Measurements from ENCODE around the gene ZDHHC22.

ZDHHC22 gene

GRCh38 chr14:77109656-77110055 lies 31.9 kb downstream of the ZDHHC22 start:
- no peaks in the 10 kb centered on the region for H3K4me1 ChIP-seq (ENCODE audit: control insufficient read depth, insufficient read depth, low read length)
- H3K9me3 ChIP-seq (replicated peaks; ENCODE audit: low read length): no peaks in the 10 kb centered on the region
- H3K9ac ChIP-seq (ENCODE audit: low read depth, low read length): no peak overlapping the region
- no peaks in the 10 kb centered on the region for H3K27me3 ChIP-seq (ENCODE audit: control insufficient read depth, insufficient read depth, low read length)
- H3K4me2 ChIP-seq (ENCODE audit: low read length): no peak overlapping the region
- no peak overlapping the region for H3K4me3 ChIP-seq (ENCODE audit: low read length)
- H3K36me3 ChIP-seq (ENCODE audit: insufficient read depth, low read length): peaks cover 39% of the 10 kb centered on the region

- Histone ChIP-seq H3K9ac (ENCODE audit: low read depth, low read length) (no peak overlapping the region), H3K9me3 (replicated peaks; ENCODE audit: low read length) (no peaks in the 10 kb centered on the region), H3K4me1 (ENCODE audit: control insufficient read depth, insufficient read depth, low read length) (no peaks in the 10 kb centered on the region), H3K4me3 (ENCODE audit: low read length) (no peak overlapping the region), H3K27me3 (ENCODE audit: control insufficient read depth, insufficient read depth, low read length) (no peaks in the 10 kb centered on the region), H3K36me3 (ENCODE audit: insufficient read depth, low read length) (peaks cover 30% of the 10 kb centered on the region), H3K4me2 (ENCODE audit: low read length) (no peak overlapping the region)
These were observed 32.8 kb downstream of the ZDHHC22 start for GRCh38 chr14:77108753-77109152.

- Histone ChIP-seq H3K9ac (ENCODE audit: low read depth, low read length) (no peak overlapping the region), H3K4me3 (ENCODE audit: low read length) (no peak overlapping the region), H3K9me3 (replicated peaks; ENCODE audit: low read length) (no peaks in the 10 kb centered on the region), H3K27me3 (ENCODE audit: control insufficient read depth, insufficient read depth, low read length) (no peaks in the 10 kb centered on the region), H3K36me3 (ENCODE audit: insufficient read depth, low read length) (peaks cover 23% of the 10 kb centered on the region), H3K4me1 (ENCODE audit: control insufficient read depth, insufficient read depth, low read length) (no peaks in the 10 kb centered on the region), H3K4me2 (ENCODE audit: low read length) (no peak overlapping the region)
These were observed 34.4 kb downstream of the ZDHHC22 start for GRCh38 chr14:77107228-77107627.

GRCh38 chr14:77106666-77107065 lies 34.9 kb downstream of the ZDHHC22 start:
- no peak overlapping the region for H3K4me3 ChIP-seq (ENCODE audit: low read length)
- H3K4me1 ChIP-seq (ENCODE audit: control insufficient read depth, insufficient read depth, low read length): no peaks in the 10 kb centered on the region
- H3K4me2 ChIP-seq (ENCODE audit: low read length): no peak overlapping the region
- no peaks in the 10 kb centered on the region for H3K9me3 ChIP-seq (replicated peaks; ENCODE audit: low read length)
- H3K36me3 ChIP-seq (ENCODE audit: insufficient read depth, low read length): peaks cover 18% of the 10 kb centered on the region
- H3K27me3 ChIP-seq (ENCODE audit: control insufficient read depth, insufficient read depth, low read length): no peaks in the 10 kb centered on the region
- no peak overlapping the region for H3K9ac ChIP-seq (ENCODE audit: low read depth, low read length)

GRCh38 chr14:77105145-77105939 lies 36.2 kb downstream of the ZDHHC22 start:
- H3K36me3 ChIP-seq (ENCODE audit: insufficient read depth, low read length): peaks cover 12% of the 10 kb centered on the region
- H3K9me3 ChIP-seq (replicated peaks; ENCODE audit: low read length): no peaks in the 10 kb centered on the region
- no peak overlapping the region for H3K9ac ChIP-seq (ENCODE audit: low read depth, low read length)
- H3K4me2 ChIP-seq (ENCODE audit: low read length): no peak overlapping the region
- H3K4me3 ChIP-seq (ENCODE audit: low read length): no peak overlapping the region
- H3K4me1 ChIP-seq (ENCODE audit: control insufficient read depth, insufficient read depth, low read length): peaks cover 7% of the 10 kb centered on the region
- no peaks in the 10 kb centered on the region for H3K27me3 ChIP-seq (ENCODE audit: control insufficient read depth, insufficient read depth, low read length)

GRCh38 chr14:77104393-77104792 lies 37.2 kb downstream of the ZDHHC22 start:
- no peak overlapping the region for H3K4me3 ChIP-seq (ENCODE audit: low read length)
- H3K4me1 ChIP-seq (ENCODE audit: control insufficient read depth, insufficient read depth, low read length): peaks cover 12% of the 10 kb centered on the region
- no peaks in the 10 kb centered on the region for H3K9me3 ChIP-seq (replicated peaks; ENCODE audit: low read length)
- H3K9ac ChIP-seq (ENCODE audit: low read depth, low read length): no peak overlapping the region
- H3K27me3 ChIP-seq (ENCODE audit: control insufficient read depth, insufficient read depth, low read length): no peaks in the 10 kb centered on the region
- no peak overlapping the region for H3K4me2 ChIP-seq (ENCODE audit: low read length)
- peaks cover 7% of the 10 kb centered on the region for H3K36me3 ChIP-seq (ENCODE audit: insufficient read depth, low read length)

- Histone ChIP-seq H3K4me2 (ENCODE audit: low read length) (no peak overlapping the region), H3K27me3 (ENCODE audit: control insufficient read depth, insufficient read depth, low read length) (no peaks in the 10 kb centered on the region), H3K4me1 (ENCODE audit: control insufficient read depth, insufficient read depth, low read length) (peaks cover 16% of the 10 kb centered on the region), H3K9ac (ENCODE audit: low read depth, low read length) (no peak overlapping the region), H3K9me3 (replicated peaks; ENCODE audit: low read length) (no peaks in the 10 kb centered on the region), H3K4me3 (ENCODE audit: low read length) (no peak overlapping the region), H3K36me3 (ENCODE audit: insufficient read depth, low read length) (peaks cover 7% of the 10 kb centered on the region)
These were observed 37.6 kb downstream of the ZDHHC22 start for GRCh38 chr14:77103951-77104350.

- H3K9me3 ChIP-seq (replicated peaks; ENCODE audit: low read length): no peaks in the 10 kb centered on the region
- no peak overlapping the region for H3K4me3 ChIP-seq (ENCODE audit: low read length)
- H3K9ac ChIP-seq (ENCODE audit: low read depth, low read length): no peak overlapping the region
- H3K36me3 ChIP-seq (ENCODE audit: insufficient read depth, low read length): peaks cover 7% of the 10 kb centered on the region
- no peaks in the 10 kb centered on the region for H3K27me3 ChIP-seq (ENCODE audit: control insufficient read depth, insufficient read depth, low read length)
- peaks cover 17% of the 10 kb centered on the region for H3K4me1 ChIP-seq (ENCODE audit: control insufficient read depth, insufficient read depth, low read length)
- no peak overlapping the region for H3K4me2 ChIP-seq (ENCODE audit: low read length)
These were observed 38.1 kb downstream of the ZDHHC22 start for GRCh38 chr14:77103475-77103874.

GRCh38 chr14:77102154-77102553 lies 39.4 kb downstream of the ZDHHC22 start:
- Histone ChIP-seq H3K4me1 (ENCODE audit: control insufficient read depth, insufficient read depth, low read length) (peaks cover 19% of the 10 kb centered on the region), H3K9ac (ENCODE audit: low read depth, low read length) (no peak overlapping the region), H3K27me3 (ENCODE audit: control insufficient read depth, insufficient read depth, low read length) (no peaks in the 10 kb centered on the region)

GRCh38 chr14:77100961-77101360 lies 40.6 kb downstream of the ZDHHC22 start:
- no peaks in the 10 kb centered on the region for H3K9me3 ChIP-seq (replicated peaks; ENCODE audit: low read length)
- no peak overlapping the region for H3K9ac ChIP-seq (ENCODE audit: low read depth, low read length)
- no peaks in the 10 kb centered on the region for H3K36me3 ChIP-seq (ENCODE audit: insufficient read depth, low read length)
- H3K4me2 ChIP-seq (ENCODE audit: low read length): peak overlapping the region; percentile 23
- no peak overlapping the region for H3K4me3 ChIP-seq (ENCODE audit: low read length)
- H3K27me3 ChIP-seq (ENCODE audit: control insufficient read depth, insufficient read depth, low read length): no peaks in the 10 kb centered on the region
- H3K4me1 ChIP-seq (ENCODE audit: control insufficient read depth, insufficient read depth, low read length): peaks cover 24% of the 10 kb centered on the region

More at GRCh38 chr14:77102154-77102553, 39.4 kb downstream of the ZDHHC22 start:
- no peak overlapping the region for H3K4me2 ChIP-seq (ENCODE audit: low read length)
- H3K9me3 ChIP-seq (replicated peaks; ENCODE audit: low read length): no peaks in the 10 kb centered on the region
- no peaks in the 10 kb centered on the region for H3K36me3 ChIP-seq (ENCODE audit: insufficient read depth, low read length)
- H3K4me3 ChIP-seq (ENCODE audit: low read length): no peak overlapping the region

GRCh38 chr14:77099425-77100167 lies 42.0 kb downstream of the ZDHHC22 start:
- Histone ChIP-seq H3K9me3 (replicated peaks; ENCODE audit: low read length) (no peaks in the 10 kb centered on the region), H3K4me3 (ENCODE audit: low read length) (peak overlapping the region; percentile 98), H3K4me2 (ENCODE audit: low read length) (peak overlapping the region; percentile 87), H3K27me3 (ENCODE audit: control insufficient read depth, insufficient read depth, low read length) (no peaks in the 10 kb centered on the region), H3K36me3 (ENCODE audit: insufficient read depth, low read length) (no peaks in the 10 kb centered on the region), H3K9ac (ENCODE audit: low read depth, low read length) (peak overlapping the region; percentile 90), H3K4me1 (ENCODE audit: control insufficient read depth, insufficient read depth, low read length) (peaks cover 24% of the 10 kb centered on the region)

Measured in skeletal muscle satellite cell (primary cell).